RCC 7860 (cell line): Measurements from ENCODE around the gene NOXA1.
"Not testable (repeated sequence)": the region's sequence is repeated elsewhere in the genome, so short reads cannot be mapped to it uniquely, and the experiment has no call there.

Experiments used
- DNase-seq: peaks from one replicate; pipeline ENCODE4 v3.0.0-alpha.2; 2015; ENCODE audit warnings: low spot score
- FAIRE-seq: peaks from 2 replicates; lab custom pipeline; 2012; peaks lifted over from hg19 to GRCh38; lab: Jason Lieb, UNC

NOXA1 gene

DNA sequence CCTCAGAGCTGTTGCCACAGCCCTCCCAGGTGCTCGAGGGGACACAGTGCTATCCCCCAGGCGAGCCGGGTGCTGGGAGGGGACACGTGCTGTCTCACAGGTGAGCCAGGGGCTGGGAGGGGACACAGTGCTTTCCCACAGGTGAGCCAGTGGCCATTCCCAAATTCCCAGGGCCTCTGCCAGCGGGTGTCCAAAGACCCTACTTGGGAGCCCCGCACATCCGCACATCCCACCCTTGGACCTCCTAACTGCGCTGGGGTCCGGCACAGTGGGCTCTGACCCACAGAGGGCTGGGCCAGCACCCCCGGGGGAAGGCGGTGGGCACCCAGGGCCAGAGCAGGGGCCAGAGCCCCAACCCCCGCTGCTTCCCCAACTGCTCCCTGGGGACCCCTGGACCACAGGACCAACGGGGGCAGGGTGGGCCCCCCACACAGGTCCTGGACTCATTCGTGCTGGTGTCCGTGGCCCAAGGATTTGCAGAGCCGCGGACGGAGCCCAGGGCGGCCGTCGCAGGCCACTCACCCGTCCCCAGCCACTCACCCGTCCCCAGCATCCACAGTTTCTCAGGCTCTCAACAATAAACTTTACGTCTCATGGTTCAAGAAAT is 18.1 kb upstream of the NOXA1 start:
- DNase-seq, result no peak
- FAIRE-seq, result no peak

DNA sequence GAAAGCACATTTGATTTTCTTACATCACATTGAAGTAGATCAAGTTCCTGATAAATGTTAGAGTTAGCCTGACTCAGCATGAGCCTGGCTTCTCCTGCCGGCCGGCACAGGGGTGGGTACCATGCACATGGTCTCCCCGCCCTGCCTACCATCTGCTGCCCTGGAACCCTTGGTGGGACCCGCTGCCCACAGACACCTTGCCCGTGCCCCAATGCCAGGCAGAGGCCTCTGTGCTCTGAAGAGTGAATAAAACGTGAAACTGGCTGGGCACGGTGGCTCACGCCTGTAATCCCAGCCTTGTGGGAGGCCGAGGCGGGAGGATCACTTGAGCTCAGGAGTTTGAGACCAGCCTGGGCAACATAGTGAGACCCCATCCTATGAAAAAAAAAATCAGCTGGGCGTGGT is 17.5 kb upstream of the NOXA1 start:
- DNase-seq (no peak), FAIRE-seq (no peak)

DNA sequence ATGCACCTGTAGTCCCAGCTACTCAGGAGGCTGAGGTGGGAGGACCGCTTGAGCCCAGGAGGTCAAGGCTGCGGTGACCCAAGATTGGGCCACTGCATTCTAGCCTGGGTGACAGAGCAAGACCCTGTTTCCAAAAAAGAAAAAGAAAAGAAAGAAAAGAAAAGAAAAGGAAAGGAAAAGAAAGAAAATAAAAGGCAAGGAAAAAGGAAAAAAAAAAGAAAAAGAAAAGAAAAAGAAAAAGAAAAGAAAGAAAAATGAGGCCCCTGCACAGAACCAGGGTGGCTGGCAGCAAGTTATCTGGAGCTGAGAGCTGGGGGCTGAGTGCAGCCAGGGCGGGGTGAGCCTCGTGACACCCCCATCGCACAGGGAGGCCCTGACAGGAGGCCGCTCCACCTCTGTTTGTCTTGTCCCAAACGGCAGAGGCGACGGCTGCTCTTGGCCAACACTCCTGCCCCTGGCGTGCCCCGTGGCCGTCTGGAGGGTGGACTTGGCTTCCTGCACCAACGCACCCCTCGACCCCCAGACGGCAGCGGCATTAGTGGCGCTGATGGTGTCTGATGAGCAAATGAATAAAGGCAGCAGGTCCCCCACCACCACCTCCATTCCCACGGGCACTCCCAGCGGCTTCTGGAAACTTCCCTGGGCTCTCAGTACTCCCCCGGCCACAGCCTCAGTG is 17.0 kb upstream of the NOXA1 start:
- FAIRE-seq, result no peak
- no peak for DNase-seq

DNA sequence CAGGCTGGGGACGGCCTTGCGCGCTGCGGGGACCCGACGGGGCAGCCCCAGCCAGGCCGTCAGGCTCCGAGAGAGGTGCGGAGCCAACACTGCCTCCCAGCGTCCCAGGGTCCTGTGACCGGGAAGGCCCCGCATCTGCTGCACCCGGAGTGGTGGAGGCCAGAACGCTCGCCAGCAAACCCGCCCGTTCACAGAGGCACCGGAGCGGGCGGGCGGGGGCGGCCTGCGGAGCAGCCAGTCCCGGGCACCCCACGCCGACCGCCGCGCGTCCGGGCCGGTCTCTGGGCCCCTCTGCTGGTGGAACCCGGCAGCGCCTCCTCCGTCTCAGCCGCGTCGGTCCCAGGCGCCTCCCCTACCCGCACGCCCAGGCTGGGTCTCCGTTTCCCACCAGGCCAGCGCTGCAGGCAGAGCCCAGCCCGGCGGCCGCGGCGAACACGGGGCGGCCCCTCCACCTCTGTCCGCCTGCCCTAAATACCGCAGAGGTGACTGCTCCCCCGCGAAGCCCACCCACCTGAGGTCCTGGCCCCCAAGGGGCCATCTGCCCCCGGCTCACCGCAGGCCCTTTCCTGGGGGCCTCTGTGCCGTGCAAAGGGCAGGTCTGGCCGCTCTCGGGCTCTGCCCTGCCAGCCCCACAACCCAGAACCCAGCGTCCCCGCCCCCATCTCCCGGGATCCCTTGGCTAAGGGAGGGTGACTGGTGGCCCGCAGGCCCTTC is 16.2 kb upstream of the NOXA1 start:
- FAIRE-seq, result no peak
- DNase-seq, result no peak

DNA sequence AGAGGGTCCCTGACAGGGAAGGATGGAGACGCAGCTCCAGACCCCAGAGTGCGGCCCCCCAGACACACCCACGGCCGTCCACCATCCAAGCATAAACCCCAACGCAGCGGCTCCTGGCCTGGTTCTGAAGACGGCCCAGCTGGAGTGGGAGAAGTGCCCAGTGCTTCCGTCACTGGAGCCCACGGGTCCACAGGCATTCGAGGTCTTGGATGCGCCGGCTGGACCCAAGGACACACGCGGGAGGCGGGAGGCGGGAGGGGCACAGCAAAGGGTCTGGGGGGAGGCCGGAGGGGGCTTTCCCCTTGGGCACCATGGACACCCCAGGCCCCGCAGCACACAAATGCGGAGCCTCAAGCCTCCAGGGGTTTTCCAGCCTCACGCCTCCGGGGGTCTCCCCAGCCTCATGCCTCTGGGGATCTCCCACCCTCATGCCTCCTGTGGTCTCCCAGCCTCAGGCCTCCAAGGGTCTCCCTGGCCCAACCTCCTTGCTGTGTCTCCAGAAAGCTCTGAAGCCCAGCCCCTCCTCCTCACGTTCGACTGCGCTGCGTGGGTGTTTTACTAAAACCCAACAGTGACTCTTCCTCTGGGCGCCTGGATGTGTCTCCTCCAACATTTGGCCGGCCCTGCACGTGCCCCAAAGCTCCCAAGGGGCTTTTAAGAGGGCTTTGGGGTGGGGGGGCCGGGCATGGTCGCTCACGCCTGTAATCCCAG is 15.4 kb upstream of the NOXA1 start:
- no peak for FAIRE-seq
- no peak for DNase-seq

DNA sequence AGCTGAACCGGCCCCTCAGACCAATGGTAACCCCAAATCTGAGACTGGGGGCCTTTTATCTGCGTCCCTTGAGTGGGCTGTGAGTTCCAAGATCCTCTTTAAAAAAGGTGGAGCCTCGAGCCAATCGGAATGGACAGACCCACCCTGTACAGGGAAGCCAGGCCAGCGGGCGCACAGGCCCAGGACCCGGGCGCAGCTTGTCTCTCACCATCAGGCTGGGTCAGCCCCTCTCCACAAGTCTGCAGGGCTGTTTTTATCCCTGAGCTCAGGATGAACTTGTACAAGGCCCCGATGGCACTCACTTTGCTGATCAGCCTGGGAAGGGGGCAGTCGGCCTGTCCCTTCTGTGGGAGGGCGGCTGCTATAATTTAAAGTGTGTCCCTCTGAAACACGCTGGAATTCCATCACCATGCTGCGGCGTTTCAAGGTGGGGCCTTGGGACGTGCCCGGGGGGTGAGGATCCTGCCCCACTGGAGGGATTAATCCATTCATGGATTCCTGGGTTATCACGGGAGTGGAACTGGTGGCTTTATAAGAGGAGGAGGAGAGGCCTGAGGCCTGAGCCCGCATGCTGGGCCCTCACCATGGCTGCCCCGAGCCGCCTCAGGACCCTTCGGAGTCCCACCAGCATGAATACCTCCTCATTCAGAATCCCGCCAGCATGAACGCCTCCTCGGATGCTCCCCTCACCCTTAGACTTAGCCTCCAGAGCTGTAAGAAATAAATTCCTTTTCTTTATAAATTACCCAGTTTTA is 14.4 kb upstream of the NOXA1 start:
- FAIRE-seq (no peak), DNase-seq (no peak)

DNA sequence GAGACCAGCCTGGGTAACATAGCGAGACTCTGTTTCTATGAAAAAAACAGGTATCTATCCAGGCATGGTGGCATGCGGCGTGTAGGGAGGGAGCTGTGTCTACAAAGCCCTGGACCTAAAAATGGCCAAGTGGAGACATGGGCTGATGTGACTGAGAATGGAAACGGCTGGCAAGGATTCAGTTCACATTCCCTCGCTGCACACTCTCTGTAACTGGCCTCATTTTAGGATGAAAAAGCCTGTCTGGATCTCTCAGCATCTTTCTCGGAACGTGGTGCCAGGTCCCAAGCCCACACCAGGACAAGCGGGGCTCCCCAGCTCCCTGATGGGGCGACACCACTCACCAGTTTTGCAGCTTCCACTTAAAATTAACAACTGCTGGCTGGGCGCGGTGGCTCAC is 13.7 kb upstream of the NOXA1 start:
- DNase-seq, result no peak
- no peak for FAIRE-seq

DNA sequence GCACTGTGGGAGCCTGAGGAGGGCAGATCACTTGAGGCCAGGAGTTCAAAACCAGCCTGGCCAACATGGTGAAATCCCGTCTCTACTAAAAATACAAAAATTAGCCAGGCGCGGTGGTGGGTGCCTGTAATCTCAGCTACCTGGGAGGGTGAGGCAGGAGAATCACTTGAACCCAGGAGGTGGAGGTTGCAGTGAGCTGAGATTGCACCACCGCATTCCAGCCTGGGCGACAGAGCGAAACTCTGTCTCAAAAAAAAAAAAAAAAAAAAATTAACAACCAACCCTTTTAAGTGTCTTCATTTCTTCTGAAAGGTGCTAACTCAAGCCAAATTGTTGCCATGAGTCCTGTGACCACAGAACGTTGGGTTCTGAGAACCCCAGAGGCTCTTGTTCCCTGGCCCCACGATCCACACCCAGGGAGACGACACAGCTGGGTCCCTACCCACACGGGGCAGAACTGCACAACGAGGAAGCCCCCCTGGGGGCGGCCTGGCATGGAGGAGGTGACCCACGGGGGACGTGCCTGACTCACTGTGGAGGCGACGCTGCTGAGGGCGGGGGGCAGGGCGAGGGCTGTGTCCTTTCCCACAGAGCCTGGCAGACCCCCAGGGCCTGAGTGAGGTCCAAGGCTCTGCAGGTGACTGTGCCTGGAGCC is 12.8 kb upstream of the NOXA1 start:
- FAIRE-seq, DNase-seq: not testable (repeated sequence)

DNA sequence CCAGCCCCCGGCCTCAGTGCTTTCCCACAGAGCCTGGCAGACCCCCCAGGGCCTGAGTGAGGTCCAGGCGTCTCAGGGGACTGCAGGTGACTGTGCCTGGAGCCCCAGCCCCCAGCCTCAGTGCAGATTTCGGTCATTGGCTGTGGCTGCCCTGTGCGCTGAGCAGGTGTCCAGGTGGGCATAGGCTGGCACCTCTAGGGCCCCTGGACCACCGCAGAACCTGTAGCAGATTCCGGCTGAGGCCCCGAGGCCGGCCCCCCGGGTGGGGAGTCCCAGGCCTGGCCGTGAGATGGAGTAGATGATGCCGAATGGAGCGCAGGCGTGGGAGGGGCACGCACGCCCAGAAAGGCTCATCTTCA is 12.3 kb upstream of the NOXA1 start:
- FAIRE-seq (no peak), DNase-seq (no peak)

DNA sequence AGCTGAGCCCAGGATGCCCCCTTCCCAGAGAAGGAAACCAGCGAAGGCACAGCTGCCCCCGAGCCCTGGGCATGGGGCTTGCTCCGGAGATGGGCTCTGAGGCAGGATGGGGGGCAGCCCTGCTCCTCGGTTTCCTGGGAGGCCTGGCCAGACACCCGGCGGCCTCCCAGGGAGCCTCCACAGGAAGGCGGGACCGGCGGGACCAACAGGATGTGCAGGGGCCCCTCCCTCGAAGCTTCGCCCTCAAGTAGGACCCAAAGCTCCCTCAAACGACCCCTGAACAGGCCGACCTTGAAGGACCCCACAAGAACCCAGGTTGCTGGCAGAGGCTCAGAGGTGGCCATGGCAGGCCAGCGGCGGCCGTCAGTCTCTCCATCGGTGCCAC is 11.9 kb upstream of the NOXA1 start:
- FAIRE-seq (no peak), DNase-seq (peak; percentile 25)

DNA sequence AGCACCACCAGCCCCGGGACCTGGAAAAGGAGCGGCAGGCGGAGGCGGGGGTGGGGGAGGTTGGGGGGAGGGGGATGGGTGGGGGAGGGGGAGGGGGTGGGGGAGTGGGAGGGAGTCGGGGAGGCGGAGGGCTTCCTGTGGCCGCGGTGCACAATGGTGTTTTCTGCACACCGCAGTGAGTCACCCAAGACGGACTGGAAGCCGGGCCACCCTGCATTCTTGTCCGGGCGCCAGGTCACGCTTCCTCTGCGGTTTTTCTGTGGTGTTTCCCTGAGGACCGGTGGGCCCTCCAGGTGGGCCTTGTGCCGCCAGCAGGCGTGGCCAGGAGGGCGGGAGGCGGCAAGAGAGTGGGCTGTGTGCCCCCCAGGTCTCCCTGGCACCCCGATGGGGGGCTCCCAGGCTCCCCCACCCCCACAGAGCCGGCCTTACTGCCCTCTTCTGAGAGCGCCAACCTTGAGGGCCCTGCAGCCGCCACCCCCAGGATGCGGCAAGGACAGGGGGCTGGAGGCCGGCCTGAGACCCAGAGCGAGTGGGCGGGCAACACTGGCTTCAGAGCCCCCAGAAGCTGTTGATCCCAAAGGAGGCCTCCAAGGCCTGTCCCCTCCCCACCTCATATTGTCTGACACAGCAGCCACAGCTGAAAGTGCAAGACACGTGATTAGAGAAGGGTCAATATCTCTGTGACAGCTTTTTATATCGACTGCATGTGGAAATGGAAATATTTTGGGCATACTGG is 11.4 kb upstream of the NOXA1 start:
- FAIRE-seq (no peak), DNase-seq (peak; percentile 87)

DNA sequence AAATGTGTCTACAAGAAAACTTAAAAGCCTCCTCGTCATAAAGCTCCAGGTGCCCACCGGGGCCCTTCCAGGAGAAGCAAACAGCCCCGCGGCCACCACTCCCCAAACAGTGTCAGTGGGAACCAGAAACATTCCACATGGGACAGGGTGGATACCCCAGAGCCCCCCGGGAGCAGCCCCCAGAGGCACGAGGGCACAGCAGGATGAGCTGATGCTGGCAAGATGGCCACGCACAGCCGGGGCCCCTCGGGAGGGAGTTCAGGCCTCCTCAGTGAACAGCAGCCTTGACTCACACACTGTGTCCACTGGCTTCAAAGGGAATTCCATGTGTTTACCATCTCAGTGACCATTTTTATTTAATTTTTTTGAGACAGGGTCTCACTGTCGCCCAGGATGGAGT is 10.8 kb upstream of the NOXA1 start:
- DNase-seq (no peak), FAIRE-seq (no peak)

DNA sequence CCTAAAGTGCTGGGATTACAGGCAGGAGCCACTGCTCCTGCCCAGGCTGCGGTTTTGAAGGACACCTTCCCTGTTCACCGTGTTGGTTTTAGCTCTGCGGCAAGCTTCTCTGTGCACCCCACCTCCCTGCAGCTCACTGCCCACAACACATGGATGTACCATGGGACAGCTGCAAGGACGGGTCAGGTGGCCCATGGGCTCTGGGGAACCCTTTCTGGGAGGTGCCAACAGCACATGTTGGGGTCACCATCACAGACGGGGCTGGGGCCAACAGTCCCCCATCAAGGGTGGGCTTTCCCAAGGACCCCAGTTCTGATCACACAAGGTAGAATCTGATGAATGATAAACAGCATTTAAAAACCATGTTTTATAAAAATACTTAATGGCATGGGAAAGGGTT is 7.7 kb upstream of the NOXA1 start:
- no peak for FAIRE-seq
- DNase-seq, result no peak

DNA sequence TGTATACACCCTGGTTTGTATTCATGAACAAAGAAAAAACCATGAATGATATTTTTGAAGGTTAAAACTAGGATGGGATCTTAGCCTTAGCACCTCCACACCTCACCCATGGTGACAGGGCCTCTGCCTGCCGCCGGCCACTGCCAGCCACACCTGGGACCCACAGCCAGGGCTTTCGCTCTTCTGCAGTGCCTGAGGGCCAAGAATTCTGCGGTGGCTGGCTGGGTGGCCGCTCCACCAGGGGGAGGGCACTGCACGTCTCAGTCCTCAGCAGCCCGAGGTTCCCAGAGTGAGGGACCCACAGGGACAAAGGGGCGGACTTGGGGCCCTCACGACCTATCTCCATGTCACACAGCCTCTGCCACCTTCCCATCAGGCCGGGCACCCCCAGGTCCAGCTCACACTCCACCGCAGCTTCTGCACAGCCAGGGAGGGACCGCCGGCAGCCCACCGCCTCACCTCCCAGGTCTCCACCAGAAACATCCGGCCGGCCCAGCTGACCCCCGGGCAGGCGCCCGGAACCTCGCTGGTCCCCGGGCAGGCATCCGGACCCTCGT is 7.1 kb upstream of the NOXA1 start:
- no peak for FAIRE-seq
- DNase-seq, result no peak

DNA sequence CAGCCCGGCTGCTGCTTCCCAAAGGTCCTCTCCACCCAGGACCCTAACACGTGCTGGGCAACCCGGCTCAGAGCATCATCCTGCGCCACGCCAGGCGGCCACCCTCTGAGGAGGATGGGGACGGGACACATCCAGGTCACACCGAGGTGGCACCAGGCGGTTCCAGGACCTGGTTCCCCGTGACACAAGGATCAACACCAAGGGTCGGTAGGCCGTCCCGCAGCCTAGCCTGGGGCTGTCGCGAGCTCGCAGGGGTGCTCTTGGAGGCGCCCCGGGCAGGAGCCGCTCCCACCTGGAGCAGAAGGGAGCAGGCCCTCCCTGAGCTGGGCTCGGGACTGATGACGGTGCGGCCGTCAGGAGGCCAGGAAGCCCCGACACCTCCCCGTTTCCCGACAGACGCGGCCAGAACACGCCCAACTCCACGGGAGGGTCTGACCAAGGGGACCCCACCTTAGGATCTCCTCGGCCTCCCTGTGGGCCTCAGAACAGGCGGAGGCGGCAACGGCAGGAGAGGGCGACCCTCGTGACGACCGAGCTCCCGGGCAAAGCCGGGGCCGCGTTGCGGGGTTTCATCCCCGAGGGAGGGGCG is 6.5 kb upstream of the NOXA1 start:
- FAIRE-seq, result no peak
- no peak for DNase-seq

DNA sequence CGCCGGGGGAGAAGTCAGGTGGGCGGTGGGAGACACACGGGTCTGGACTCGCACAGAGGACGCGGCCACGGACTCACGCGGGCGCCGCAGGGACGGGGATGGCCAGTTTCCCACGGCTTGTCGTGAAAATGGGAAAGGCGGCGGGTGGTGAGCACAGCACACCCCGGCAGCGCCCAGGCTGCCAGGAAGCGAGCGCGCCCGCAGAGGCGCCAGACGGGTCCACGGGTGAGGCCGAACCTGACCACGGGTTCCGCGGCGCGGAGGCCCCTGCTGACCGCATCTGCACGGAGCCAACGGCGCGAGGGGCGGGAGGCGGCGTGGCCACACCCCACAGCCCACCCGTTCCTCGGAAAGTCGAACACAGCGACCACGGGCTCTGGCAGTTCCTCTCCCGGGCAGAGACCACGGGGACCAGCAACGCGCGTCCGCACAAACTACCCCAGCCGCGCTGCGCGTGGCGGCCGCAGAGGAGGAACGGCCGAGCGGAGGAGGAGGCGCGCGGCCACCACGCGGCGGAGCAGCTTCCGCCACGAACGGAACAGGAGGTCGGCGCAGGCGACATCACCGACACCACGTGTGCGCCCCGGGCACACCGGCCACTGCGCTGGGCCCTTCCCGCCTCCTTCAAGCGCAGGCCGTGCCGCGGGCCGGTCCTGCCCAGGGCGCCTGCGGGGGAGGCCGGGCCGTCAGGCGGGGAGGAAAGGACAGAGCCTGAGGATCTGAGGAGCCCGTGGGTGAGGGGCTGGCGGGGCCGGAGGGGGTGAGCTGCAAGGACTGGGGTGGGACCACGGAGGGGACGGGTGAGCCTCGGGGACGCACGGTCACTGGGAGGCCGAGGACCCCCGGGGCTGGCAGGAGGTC is 5.8 kb upstream of the NOXA1 start:
- FAIRE-seq (no peak), DNase-seq (no peak)

DNA sequence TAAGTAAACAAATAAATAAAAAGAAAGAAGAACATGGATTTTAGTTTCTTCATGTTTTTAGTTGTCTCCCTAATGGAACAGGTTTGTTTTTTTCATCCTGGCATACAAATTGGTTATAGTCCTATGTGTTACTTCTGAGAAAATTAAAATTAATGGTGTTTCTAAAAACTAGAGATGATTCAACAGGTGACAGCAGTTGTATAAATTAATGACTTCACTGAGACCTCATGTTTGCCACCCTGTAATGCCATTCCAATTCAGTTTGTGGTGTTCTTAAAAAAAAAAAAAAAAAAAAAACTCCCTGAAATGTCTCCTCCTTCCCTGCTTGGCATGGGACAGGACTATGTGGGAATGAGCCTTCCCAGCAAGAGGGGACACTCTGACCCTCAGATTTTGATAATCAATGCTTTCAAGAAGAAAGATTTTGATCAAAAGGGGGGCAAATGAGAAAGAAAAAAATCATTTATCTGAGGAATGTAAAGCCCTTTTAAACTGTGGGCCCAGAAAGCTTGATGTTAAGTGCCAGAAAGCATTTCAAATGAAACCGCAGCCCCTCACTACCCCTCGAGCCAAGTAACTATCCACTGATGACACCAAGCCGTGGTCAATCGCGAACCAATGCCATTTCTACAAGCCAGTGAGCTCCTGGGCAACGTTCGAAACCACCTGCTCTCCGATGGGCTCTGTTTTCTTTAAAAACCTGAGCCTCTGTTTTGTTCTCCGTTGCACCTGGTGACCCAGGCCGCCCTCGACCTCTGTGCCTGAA is 1.2 kb upstream of the NOXA1 start:
- DNase-seq (no peak), FAIRE-seq (no peak)
